H1 (cell line): ENCODE measurements around the gene OSBPL3. TPM values are rescaled to one million over a fixed set of nuclear protein-coding genes. Genes with fewer than 3 reads are reported as not detected.

ENCODE experiments used
- CTCF ChIA-PET: fragments of 300-600 bp; sonication (Branson Sonifier 250); formaldehyde crosslinking; loops from one replicate; lab custom pipeline; 2021; ENCODE audit not compliant: partially characterized antibody; lab: Charles Lee
- POLR2A ChIA-PET: fragments of 300-600 bp; sonication (Branson Sonifier 250); formaldehyde crosslinking; loops from one replicate; lab custom pipeline; 2021; ENCODE audit warnings: inconsistent platforms; ENCODE audit not compliant: partially characterized antibody; lab: Charles Lee
- DNase-seq, 2 experiments: peaks; one replicate each; pipeline versions ENCODE4 v3.0.0 to v3.0.0-alpha.2; 2010 to 2022; ENCODE audit warnings: low spot score in 2 of 2, low read depth in 1 of 2, mixed read lengths in 1 of 2
- FAIRE-seq: peaks from 2 replicates; lab custom pipeline; 2011; peaks lifted over from hg19 to GRCh38; lab: Jason Lieb, UNC
- H2AFZ ChIP-seq: 2 replicates; pipeline ENCODE4 v1.8.1; 2012; ENCODE audit warnings: low read length, inconsistent platforms
- H2AK5ac ChIP-seq: 2 replicates; pipeline ENCODE4 v1.6.1; 2013; ENCODE audit warnings: low read depth, low read length
- H2BK120ac ChIP-seq: replicated peaks from 2 replicates; pipeline ENCODE3; 2013; ENCODE audit warnings: low read depth, low read length, inconsistent platforms
- H2BK12ac ChIP-seq: 2 replicates; pipeline ENCODE4 v1.6.1; 2013; ENCODE audit warnings: low read depth, low read length
- H2BK15ac ChIP-seq: 2 replicates; pipeline ENCODE4 v1.6.1; 2013; ENCODE audit warnings: low read length
- H2BK20ac ChIP-seq: 2 replicates; pipeline ENCODE4 v1.6.1; 2013; ENCODE audit warnings: low read length
- H2BK5ac ChIP-seq: 2 replicates; pipeline ENCODE4 v1.6.1; 2013; ENCODE audit warnings: low read depth, low read length
- H3K14ac ChIP-seq: 2 replicates; pipeline ENCODE4 v1.6.1; 2013; ENCODE audit warnings: inconsistent platforms; ENCODE audit not compliant: insufficient read length
- H3K18ac ChIP-seq: 2 replicates; pipeline ENCODE4 v1.6.1; 2013; ENCODE audit warnings: low read length; ENCODE audit errors: extremely low read depth
- H3K23ac ChIP-seq: 2 replicates; pipeline ENCODE4 v1.6.1; 2013; ENCODE audit warnings: inconsistent platforms; ENCODE audit not compliant: insufficient read length
- H3K23me2 ChIP-seq: 2 replicates; pipeline ENCODE4 v1.6.1; 2013; ENCODE audit warnings: low read depth, low read length
- H3K27ac ChIP-seq: 2 replicates; pipeline ENCODE4 v1.6.1; 2011; ENCODE audit warnings: low read depth, low read length, inconsistent platforms
- H3K27me3 ChIP-seq, 4 experiments: replicated peaks in 1 of 4; 1 replicate in 1 of 4; 2 replicates in 3 of 4; pipeline versions ENCODE4 v1.6.1 to v1.8.1; 2011 to 2013; ENCODE audit warnings: low read length in 3 of 4, mild to moderate bottlenecking in 3 of 4, inconsistent platforms in 2 of 4, mixed read lengths in 2 of 4, moderate library complexity in 1 of 4; ENCODE audit not compliant: control insufficient read depth in 3 of 4, insufficient read depth in 3 of 4; ENCODE audit errors: extremely low read depth in 1 of 4
- H3K36me3 ChIP-seq, 4 experiments: 2 replicates each; pipeline versions ENCODE4 v1.6.1 to v1.8.1; 2011 to 2013; ENCODE audit warnings: mild to moderate bottlenecking in 4 of 4, low read length in 3 of 4, moderate library complexity in 2 of 4, control low read depth in 1 of 4, inconsistent platforms in 1 of 4; ENCODE audit not compliant: insufficient read depth in 4 of 4, control insufficient read depth in 2 of 4
- H3K4ac ChIP-seq: replicated peaks from 2 replicates; pipeline ENCODE3; 2013; ENCODE audit warnings: low read length, low read depth, mixed read lengths, inconsistent platforms; ENCODE audit not compliant: insufficient read length
- H3K4me1 ChIP-seq, 4 experiments: replicated peaks in 1 of 4; 1 replicate in 1 of 4; 2 replicates in 3 of 4; pipeline versions ENCODE4 v1.6.1 to v1.8.1; 2011 to 2013; ENCODE audit warnings: low read length in 3 of 4, inconsistent platforms in 2 of 4, mixed read lengths in 1 of 4; ENCODE audit not compliant: insufficient read depth in 4 of 4, control insufficient read depth in 3 of 4
- H3K4me2 ChIP-seq, 2 experiments: 2 replicates each; pipeline versions ENCODE4 v1.6.1 to v1.8.1; 2011 to 2013; ENCODE audit warnings: low read depth in 2 of 2, low read length in 2 of 2, control low read depth in 1 of 2, inconsistent platforms in 1 of 2, mild to moderate bottlenecking in 1 of 2; ENCODE audit not compliant: insufficient read depth in 1 of 2
- H3K4me3 ChIP-seq, 4 experiments: fragments of 200-600, 300-600 bp in 1 of 4; sonication (generic), shearing (Covaris generic), sonication (Bioruptor Twin) in 1 of 4; 2 replicates each; pipeline versions ENCODE4 v1.5.1 to v1.8.1; 2011 to 2016; ENCODE audit warnings: low read length in 4 of 4, low read depth in 3 of 4, control low read depth in 2 of 4, inconsistent platforms in 2 of 4, mild to moderate bottlenecking in 2 of 4, mixed read lengths in 1 of 4, moderate library complexity in 1 of 4; ENCODE audit not compliant: insufficient read depth in 2 of 4; ENCODE audit errors: extremely low read depth in 1 of 4
- H3K56ac ChIP-seq: replicated peaks from 2 replicates; pipeline ENCODE3; 2013; ENCODE audit warnings: low read depth, mild to moderate bottlenecking, mixed read lengths, low read length, inconsistent platforms; ENCODE audit not compliant: insufficient read length
- H3K79me1 ChIP-seq: 2 replicates; pipeline ENCODE4 v1.6.1; 2013; ENCODE audit warnings: low read depth, low read length, control low read depth
- H3K79me2 ChIP-seq, 2 experiments: 2 replicates each; pipeline versions ENCODE4 v1.6.1 to v1.8.1; 2012 to 2013; ENCODE audit warnings: low read length in 2 of 2, mild to moderate bottlenecking in 2 of 2, inconsistent platforms in 1 of 2; ENCODE audit not compliant: insufficient read depth in 2 of 2, control insufficient read depth in 1 of 2
- H3K9ac ChIP-seq, 4 experiments: replicated peaks in 1 of 4; 1 replicate in 1 of 4; 2 replicates in 3 of 4; pipeline versions ENCODE4 v1.6.1 to v1.8.1; 2011 to 2013; ENCODE audit warnings: low read depth in 3 of 4, low read length in 3 of 4, control low read depth in 2 of 4, mild to moderate bottlenecking in 2 of 4, moderate library complexity in 2 of 4, inconsistent platforms in 1 of 4; ENCODE audit errors: extremely low read depth in 1 of 4
- H3K9me3 ChIP-seq, 2 experiments: 2 replicates each; pipeline versions ENCODE4 v1.6.1 to v1.8.1; 2012 to 2013; ENCODE audit warnings: mild to moderate bottlenecking in 2 of 2, moderate library complexity in 2 of 2, control low read depth in 1 of 2, inconsistent platforms in 1 of 2, low read depth in 1 of 2, low read length in 1 of 2, mixed read lengths in 1 of 2; ENCODE audit not compliant: insufficient read depth in 2 of 2
- H4K20me1 ChIP-seq, 2 experiments: replicated peaks in 1 of 2; 2 replicates each; pipeline versions ENCODE3 to v1.8.1; 2011 to 2013; ENCODE audit warnings: inconsistent platforms in 2 of 2, low read length in 2 of 2, mild to moderate bottlenecking in 1 of 2; ENCODE audit not compliant: insufficient read depth in 2 of 2, control insufficient read depth in 1 of 2
- H4K5ac ChIP-seq: 2 replicates; pipeline ENCODE4 v1.6.1; 2013; ENCODE audit warnings: low read length, low read depth, mixed read lengths, inconsistent platforms; ENCODE audit not compliant: insufficient read length
- H4K8ac ChIP-seq: 2 replicates; pipeline ENCODE4 v1.8.0; 2013; ENCODE audit warnings: mild to moderate bottlenecking, moderate library complexity, low read length, inconsistent platforms; ENCODE audit not compliant: insufficient read depth; ENCODE audit errors: extremely low read depth
- H4K91ac ChIP-seq: replicated peaks from 2 replicates; pipeline ENCODE3; 2013; ENCODE audit warnings: low read length, mixed read lengths, inconsistent platforms; ENCODE audit not compliant: insufficient read length
- BACH1 ChIP-seq: IDR thresholded peaks from 2 replicates; pipeline ENCODE4 v1.6.1; 2012; ENCODE audit warnings: low read length, improper control_type of control experiment
- GABPA ChIP-seq: IDR thresholded peaks from 2 replicates; pipeline ENCODE4 v1.6.1; 2011; ENCODE audit warnings: mild to moderate bottlenecking, low read length, moderate library complexity, borderline replicate concordance; ENCODE audit not compliant: insufficient read depth
- KDM4A ChIP-seq: IDR thresholded peaks from one replicate; pipeline ENCODE4 v1.7.1; 2012; ENCODE audit warnings: low read depth, mild to moderate bottlenecking, moderate library complexity, low read length, inconsistent platforms; ENCODE audit not compliant: severe bottlenecking
- SIRT6 ChIP-seq: IDR thresholded peaks from one replicate; pipeline ENCODE4 v1.7.1; 2012; ENCODE audit warnings: low read length, inconsistent platforms
- WGBS, 2 experiments: shearing (Covaris generic) in 1 of 2; methylation state at CpG; one replicate each; pipeline versions ENCODE4 v1.1.6 to v1.1.7; 2013 to 2015; ENCODE audit warnings: low lambda C conversion rate in 2 of 2, mixed read lengths in 2 of 2, inconsistent platforms in 1 of 2, low coverage in 1 of 2, missing lambda C conversion rate in 1 of 2; ENCODE audit not compliant: insufficient replicate concordance in 2 of 2, insufficient coverage in 1 of 2, insufficient read length in 1 of 2; ENCODE audit errors: extremely low coverage in 1 of 2, missing lambda C conversion rate in 1 of 2; 5-methylcytosine and 5-hydroxymethylcytosine counted together
- polyA plus RNA-seq, 7 experiments: library from polyadenylated mRNA; depleted of rRNA in 3 of 7; stranded (reverse) in 5 of 7; unstranded in 2 of 7; fragments of >200 nt in 5 of 7; fragments of 200-250 nt in 2 of 7; gene quantifications; 1 replicate in 5 of 7; 2 replicates in 1 of 7; 4 replicates in 1 of 7; pipeline versions ENCODE4 v1.2.1 to v1.2.3, GENCODE V29; 2011 to 2013; ENCODE audit warnings: missing spikeins in 2 of 7, mixed read lengths in 2 of 7
- total RNA-seq: library from RNA; stranded (reverse); fragmentation: NEBNext Ultra II Directional; extraction: Animal tissue kit (Norgen Biotek cat#: 25700); gene quantifications from 2 replicates; pipeline ENCODE4 v1.2.1, GENCODE V29; 2021

Gene OSBPL3
- total and polyA plus RNA-seq, 2 of the 8 experiments (the other 6 are each of a cell fraction or from before 2014, with no cell fraction given): 2.8 to 13.9 TPM

GRCh38 chr7:24783698-24784097 lies 196.3 kb downstream of the OSBPL3 start:
- Histone ChIP-seq H4K5ac (no peak overlapping the region), H3K79me1 (no peaks in the 10 kb centered on the region), H3K4me1 (no peaks in the 10 kb centered on the region), H3K18ac (no peak overlapping the region), H3K56ac (no peak overlapping the region), H3K9me3 (peaks cover 8 to 9% of the 10 kb centered on the region in 2 experiments; a peak in 3 of 4 replicates), H2BK120ac (no peak overlapping the region), H2BK5ac (no peak overlapping the region), H3K4me2 (no peak overlapping the region), H3K23ac (no peak overlapping the region), H2AK5ac (no peak overlapping the region), H3K36me3 (no peaks in the 10 kb centered on the region), H3K23me2 (no peaks in the 10 kb centered on the region), H4K91ac (no peak overlapping the region), H3K9ac (no peak overlapping the region), H2BK20ac (no peak overlapping the region), H3K27ac (no peak overlapping the region), H3K4me3 (no peak overlapping the region), H2AFZ (no peak overlapping the region), H3K27me3 (no peaks in the 10 kb centered on the region), H4K8ac (no peak overlapping the region), H4K20me1 (no peaks in the 10 kb centered on the region), H3K79me2 (no peaks in the 10 kb centered on the region), H2BK15ac (no peak overlapping the region), H2BK12ac (no peak overlapping the region), H3K14ac (no peak overlapping the region), H3K4ac (no peak overlapping the region)
- 96% methylated on average over 2 of the region's 2 CpGs; no CpG with 5 or more reads in 1 of the 2 experiments for WGBS, 2 experiments
- no peak for FAIRE-seq
- POLR2A ChIA-PET: no interaction called here
- CTCF ChIA-PET: interaction anchor here (2.0 kb wide), 1 partner anchor 29 kb away, joined by 10 read pairs; no protein-coding TSS in a partner anchor
- no peak for DNase-seq
- TF ChIP-seq BACH1: no peak
- no peak for TF ChIP-seq SIRT6
- TF ChIP-seq KDM4A: no peak
- TF ChIP-seq GABPA: no peak
